ENCODE results near the gene BANP. TPM values are rescaled to one million over a fixed set of nuclear protein-coding genes. Genes with fewer than 3 reads are reported as not detected.
"Not testable (repeated sequence)": the region's sequence is repeated elsewhere in the genome, so short reads cannot be mapped to it uniquely, and the experiment has no call there.

The BANP gene
- total and polyA plus RNA-seq, 2 donors (not counting 1 experiment from before 2014, with no cell fraction given) = 9.3 to 31.0 TPM

DNA sequence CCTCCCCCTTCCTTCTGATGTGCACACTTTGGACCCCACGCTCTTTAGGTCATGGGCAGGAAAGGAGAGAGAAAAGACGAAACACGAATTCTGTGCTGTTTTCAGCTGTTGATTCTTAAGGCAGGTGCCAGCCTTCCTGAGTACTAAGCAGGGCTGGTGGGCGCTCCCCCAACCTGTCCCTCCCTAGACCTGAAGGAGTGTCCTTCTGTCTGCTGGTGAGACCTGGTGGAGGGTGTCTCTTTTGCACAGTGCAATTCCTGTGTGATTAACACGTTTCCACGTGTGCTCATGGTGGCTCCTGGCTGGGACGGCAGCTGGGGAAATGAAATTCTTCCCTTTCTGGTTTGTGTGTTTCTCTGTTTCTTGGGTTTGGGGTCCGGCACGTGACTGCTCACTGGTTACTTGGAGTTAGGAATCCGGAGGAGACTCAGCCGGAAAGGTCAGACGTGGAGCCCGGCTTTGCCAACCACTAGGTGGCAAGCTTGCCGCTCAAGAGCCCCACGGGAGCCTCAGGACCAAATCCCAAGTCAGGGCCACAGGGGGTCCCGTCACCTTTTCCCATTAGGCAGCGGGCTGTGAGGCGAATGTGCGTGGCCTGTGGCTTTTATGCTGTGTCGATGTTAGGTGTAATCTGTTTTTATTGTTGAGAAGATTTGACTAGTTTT, 32.0 kb downstream of the BANP start:
- not testable (repeated sequence) for H3K9ac ChIP-seq (ENCODE audit: insufficient read depth, low read length); H3K4me1 ChIP-seq (ENCODE audit: control insufficient read depth, extremely low read depth, insufficient read depth, low read length); H3K27me3 ChIP-seq (ENCODE audit: control insufficient read depth, insufficient read depth, low read length); H4K20me1 ChIP-seq (ENCODE audit: control insufficient read depth, extremely low read depth, insufficient read depth, low read length); H3K9me3 ChIP-seq (ENCODE audit: control insufficient read depth, insufficient read depth, low read depth, low read length); H3K4me2 ChIP-seq (ENCODE audit: extremely low read depth, insufficient read depth, low read length); H3K79me2 ChIP-seq (ENCODE audit: control insufficient read depth, insufficient read depth, low read length); H3K4me3 ChIP-seq (replicated peaks in 1 of 4; ENCODE audit: control extremely low read depth in 1 of 4, insufficient read depth in 1 of 4, low read depth in 3 of 4, low read length in 4 of 4); H2AFZ ChIP-seq (ENCODE audit: low read length); H3K36me3 ChIP-seq (ENCODE audit: control insufficient read depth, insufficient read depth, low read length)
- DNase-seq (ENCODE audit: low read depth in 2 of 2) = peak; percentile 9 to 23
- peak overlapping the region; percentile 43 for H3K27ac ChIP-seq (ENCODE audit: insufficient read depth, low read length)
- TF ChIP-seq CTCF (conservative IDR thresholded peaks at IDR 0.05 in 1 of 2, IDR thresholded peaks at IDR 0.05 in 1 of 2; ENCODE audit: low read depth in 1 of 2, low read length in 2 of 2) = peak; percentile 35 to 52

- H4K20me1 ChIP-seq (ENCODE audit: control insufficient read depth, extremely low read depth, insufficient read depth, low read length); H3K36me3 ChIP-seq (ENCODE audit: control insufficient read depth, insufficient read depth, low read length); H2AFZ ChIP-seq (ENCODE audit: low read length); H3K9ac ChIP-seq (ENCODE audit: insufficient read depth, low read length); H3K27me3 ChIP-seq (ENCODE audit: control insufficient read depth, insufficient read depth, low read length); H3K4me3 ChIP-seq (replicated peaks in 1 of 4; ENCODE audit: control extremely low read depth in 1 of 4, insufficient read depth in 1 of 4, low read depth in 3 of 4, low read length in 4 of 4); H3K9me3 ChIP-seq (ENCODE audit: control insufficient read depth, insufficient read depth, low read depth, low read length); H3K4me2 ChIP-seq (ENCODE audit: extremely low read depth, insufficient read depth, low read length); H3K4me1 ChIP-seq (ENCODE audit: control insufficient read depth, extremely low read depth, insufficient read depth, low read length); H3K79me2 ChIP-seq (ENCODE audit: control insufficient read depth, insufficient read depth, low read length): not testable (repeated sequence)
- peak; percentile 26 to 32 for DNase-seq (ENCODE audit: low read depth in 2 of 2)
- H3K27ac ChIP-seq (ENCODE audit: insufficient read depth, low read length) = peak overlapping the region; percentile 43
Observed at GRCh38 chr16:87983737-87984097, 32.5 kb downstream of the BANP start.

- not testable (repeated sequence) for DNase-seq (ENCODE audit: low read depth in 2 of 2); H3K4me2 ChIP-seq (ENCODE audit: extremely low read depth, insufficient read depth, low read length); H2AFZ ChIP-seq (ENCODE audit: low read length); H3K9ac ChIP-seq (ENCODE audit: insufficient read depth, low read length); H3K27ac ChIP-seq (ENCODE audit: insufficient read depth, low read length); H3K36me3 ChIP-seq (ENCODE audit: control insufficient read depth, insufficient read depth, low read length); H3K4me3 ChIP-seq (replicated peaks in 1 of 4; ENCODE audit: control extremely low read depth in 1 of 4, insufficient read depth in 1 of 4, low read depth in 3 of 4, low read length in 4 of 4); H4K20me1 ChIP-seq (ENCODE audit: control insufficient read depth, extremely low read depth, insufficient read depth, low read length); H3K4me1 ChIP-seq (ENCODE audit: control insufficient read depth, extremely low read depth, insufficient read depth, low read length); H3K79me2 ChIP-seq (ENCODE audit: control insufficient read depth, insufficient read depth, low read length); H3K9me3 ChIP-seq (ENCODE audit: control insufficient read depth, insufficient read depth, low read depth, low read length); H3K27me3 ChIP-seq (ENCODE audit: control insufficient read depth, insufficient read depth, low read length)
Observed at GRCh38 chr16:87984180-87984579, 32.9 kb downstream of the BANP start.

DNA sequence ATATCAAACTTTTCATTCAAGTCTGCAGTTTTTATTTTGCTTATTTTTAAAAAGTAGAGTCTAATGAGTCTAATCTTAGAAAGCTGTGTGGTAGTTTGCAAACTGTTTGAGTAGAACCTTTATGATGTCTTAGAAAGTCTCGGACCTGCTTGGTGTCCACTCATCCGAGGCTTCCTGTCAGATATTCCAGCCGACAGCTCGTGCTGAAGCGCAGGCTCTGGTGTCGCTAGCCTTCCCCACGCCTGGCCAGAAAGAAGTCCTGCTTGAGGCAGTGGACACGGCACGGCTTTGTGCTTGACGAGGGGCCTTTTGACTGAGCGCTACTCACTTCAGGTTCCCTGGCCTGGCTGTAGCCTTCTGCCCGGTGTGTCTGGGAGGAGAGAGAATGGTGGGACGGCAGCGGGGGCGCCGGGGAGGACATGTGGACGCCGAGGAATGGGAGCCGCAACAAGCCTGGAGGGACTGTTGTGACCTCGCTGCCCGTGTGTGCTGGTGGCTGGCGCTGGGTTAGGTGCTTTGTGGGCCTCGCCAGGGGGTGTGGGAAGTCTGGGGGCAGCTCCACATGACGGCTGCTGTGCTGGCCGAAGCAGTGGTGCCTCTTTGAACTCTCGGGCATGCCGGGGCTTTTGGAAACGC, 33.5 kb downstream of the BANP start:
- Histone ChIP-seq H4K20me1 (ENCODE audit: control insufficient read depth, extremely low read depth, insufficient read depth, low read length) (no peaks in the 10 kb centered on the region), H3K9ac (ENCODE audit: insufficient read depth, low read length) (no peak overlapping the region), H3K4me2 (ENCODE audit: extremely low read depth, insufficient read depth, low read length) (no peak overlapping the region), H3K4me3 (replicated peaks in 1 of 4; ENCODE audit: control extremely low read depth in 1 of 4, insufficient read depth in 1 of 4, low read depth in 3 of 4, low read length in 4 of 4) (no peak overlapping the region), H2AFZ (ENCODE audit: low read length) (no peak overlapping the region), H3K27ac (ENCODE audit: insufficient read depth, low read length) (no peak overlapping the region), H3K4me1 (ENCODE audit: control insufficient read depth, extremely low read depth, insufficient read depth, low read length) (no peaks in the 10 kb centered on the region), H3K9me3 (ENCODE audit: control insufficient read depth, insufficient read depth, low read depth, low read length) (no peaks in the 10 kb centered on the region), H3K79me2 (ENCODE audit: control insufficient read depth, insufficient read depth, low read length) (no peaks in the 10 kb centered on the region), H3K27me3 (ENCODE audit: control insufficient read depth, insufficient read depth, low read length) (no peaks in the 10 kb centered on the region), H3K36me3 (ENCODE audit: control insufficient read depth, insufficient read depth, low read length) (no peaks in the 10 kb centered on the region)
- no peak for TF ChIP-seq EZH2 (IDR thresholded peaks at IDR 0.05; ENCODE audit: low read length, missing control alignments)
- no peak for TF ChIP-seq CTCF (conservative IDR thresholded peaks at IDR 0.05 in 1 of 2, IDR thresholded peaks at IDR 0.05 in 1 of 2; ENCODE audit: low read depth in 1 of 2, low read length in 2 of 2)
- no peak for DNase-seq (ENCODE audit: low read depth in 2 of 2)

GRCh38 chr16:87985493-87985892, 34.3 kb downstream of the BANP start:
- not testable (repeated sequence) for H3K9me3 ChIP-seq (ENCODE audit: control insufficient read depth, insufficient read depth, low read depth, low read length); H3K27me3 ChIP-seq (ENCODE audit: control insufficient read depth, insufficient read depth, low read length); H3K9ac ChIP-seq (ENCODE audit: insufficient read depth, low read length); H2AFZ ChIP-seq (ENCODE audit: low read length); H3K27ac ChIP-seq (ENCODE audit: insufficient read depth, low read length); H4K20me1 ChIP-seq (ENCODE audit: control insufficient read depth, extremely low read depth, insufficient read depth, low read length); H3K36me3 ChIP-seq (ENCODE audit: control insufficient read depth, insufficient read depth, low read length); H3K4me3 ChIP-seq (replicated peaks in 1 of 4; ENCODE audit: control extremely low read depth in 1 of 4, insufficient read depth in 1 of 4, low read depth in 3 of 4, low read length in 4 of 4); H3K79me2 ChIP-seq (ENCODE audit: control insufficient read depth, insufficient read depth, low read length); DNase-seq (ENCODE audit: low read depth in 2 of 2); H3K4me1 ChIP-seq (ENCODE audit: control insufficient read depth, extremely low read depth, insufficient read depth, low read length); H3K4me2 ChIP-seq (ENCODE audit: extremely low read depth, insufficient read depth, low read length)

All from fibroblast of lung (primary cell).